Measurements from ENCODE around the gene SEMA6A.

Gene SEMA6A

DNA sequence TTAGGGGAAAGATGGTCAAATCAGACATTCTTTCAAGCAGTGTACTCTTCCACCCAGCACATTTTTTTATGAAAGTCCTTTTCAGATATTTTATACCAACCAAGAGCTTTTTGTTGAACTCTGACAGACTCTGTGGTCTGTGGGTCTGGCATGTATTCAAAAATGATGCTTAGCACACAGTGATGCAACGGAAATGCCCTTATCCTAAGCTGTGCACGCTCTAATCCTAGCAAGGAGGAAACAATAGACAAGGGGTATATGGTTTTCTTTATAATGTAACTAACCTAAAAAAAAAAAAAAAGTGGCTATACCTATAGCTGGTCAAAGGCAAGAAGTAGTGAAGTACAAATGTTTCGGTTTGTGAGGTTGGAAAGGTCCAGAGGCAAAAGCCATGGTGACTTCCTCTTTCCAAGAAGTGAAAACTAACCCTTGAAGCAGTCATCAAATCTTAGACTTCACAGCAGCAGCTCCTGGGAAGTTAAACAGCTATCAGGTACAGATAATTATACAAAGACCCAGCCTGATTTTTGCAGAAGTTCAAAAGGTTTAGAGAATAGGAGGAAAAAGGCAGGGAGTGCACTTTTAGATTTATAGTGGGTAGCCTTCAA, 82.5 kb downstream of the SEMA6A start:
- H3K36me3 Mint-ChIP-seq (ENCODE audit: low read depth), result no peaks in the 10 kb centered on the region
- no peak overlapping the region for H3K4me3 Mint-ChIP-seq
- no peak overlapping the region for H3K27ac Mint-ChIP-seq
- no peaks in the 10 kb centered on the region for H3K9me3 Mint-ChIP-seq
- peaks cover 3% of the 10 kb centered on the region for H3K4me1 Mint-ChIP-seq (ENCODE audit: low read depth)
- H3K27me3 Mint-ChIP-seq (ENCODE audit: low read depth), result no peaks in the 10 kb centered on the region

DNA sequence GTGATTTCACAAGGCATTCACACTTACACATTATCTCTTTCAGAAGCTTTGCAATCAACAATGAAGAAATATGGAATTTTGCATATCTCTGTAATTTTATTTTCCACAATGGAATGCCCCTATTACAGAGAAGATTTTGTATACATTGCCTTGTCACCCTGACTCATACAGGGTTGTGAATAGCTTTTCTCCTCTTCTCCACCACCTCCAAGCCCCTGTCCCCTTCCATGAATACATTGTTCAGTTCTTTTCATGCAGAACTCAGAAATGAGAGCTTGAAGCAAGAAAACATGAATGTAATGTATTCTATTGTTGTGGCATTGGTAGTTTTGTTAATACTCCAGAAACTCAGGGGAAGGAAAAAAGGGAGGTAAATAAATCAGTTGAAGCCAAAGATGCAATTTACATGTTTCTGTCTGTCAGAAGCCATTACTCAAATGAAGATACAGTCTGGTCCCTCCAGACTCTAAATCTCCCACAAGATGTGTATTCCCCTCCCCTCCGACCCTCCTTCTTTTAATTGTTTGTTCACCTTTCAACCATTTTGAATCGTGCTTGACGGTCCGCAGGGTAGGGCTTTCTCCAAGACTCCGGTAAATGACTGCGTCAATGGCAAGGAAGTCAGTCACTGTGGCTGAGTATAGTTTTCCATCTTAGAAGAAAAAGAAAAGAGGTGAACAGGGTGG, 86.1 kb downstream of the SEMA6A start:
- no peak overlapping the region for H3K27ac Mint-ChIP-seq
- no peaks in the 10 kb centered on the region for H3K27me3 Mint-ChIP-seq (ENCODE audit: low read depth)
- H3K36me3 Mint-ChIP-seq (ENCODE audit: low read depth), result no peaks in the 10 kb centered on the region
- no peak overlapping the region for H3K4me3 Mint-ChIP-seq
- peaks cover 3% of the 10 kb centered on the region for H3K4me1 Mint-ChIP-seq (ENCODE audit: low read depth)
- H3K9me3 Mint-ChIP-seq, result no peaks in the 10 kb centered on the region

DNA sequence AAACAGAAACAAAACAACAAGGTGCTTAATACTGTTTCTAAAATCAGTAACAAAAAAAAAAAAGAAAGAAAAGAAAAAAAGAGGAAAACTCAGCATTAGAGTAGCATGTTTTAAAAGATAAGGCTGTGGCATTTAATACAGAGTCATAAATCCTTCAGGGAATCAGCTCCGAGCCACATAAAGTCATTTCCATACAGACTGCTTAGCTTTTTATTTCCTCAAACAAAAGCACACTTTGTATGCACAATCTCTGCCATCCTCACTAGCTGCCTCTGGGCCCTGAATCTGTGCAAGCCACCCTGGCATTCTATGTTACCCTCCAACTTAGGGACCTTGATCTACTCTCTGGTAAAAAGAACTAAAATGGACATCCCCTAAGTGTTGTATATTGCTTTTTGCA, 87.6 kb downstream of the SEMA6A start:
- no peaks in the 10 kb centered on the region for H3K27me3 Mint-ChIP-seq (ENCODE audit: low read depth)
- peaks cover 1% of the 10 kb centered on the region for H3K4me1 Mint-ChIP-seq (ENCODE audit: low read depth)
- H3K36me3 Mint-ChIP-seq (ENCODE audit: low read depth), result no peaks in the 10 kb centered on the region
- H3K27ac Mint-ChIP-seq, result no peak overlapping the region
- no peak overlapping the region for H3K4me3 Mint-ChIP-seq
- H3K9me3 Mint-ChIP-seq, result no peaks in the 10 kb centered on the region

DNA sequence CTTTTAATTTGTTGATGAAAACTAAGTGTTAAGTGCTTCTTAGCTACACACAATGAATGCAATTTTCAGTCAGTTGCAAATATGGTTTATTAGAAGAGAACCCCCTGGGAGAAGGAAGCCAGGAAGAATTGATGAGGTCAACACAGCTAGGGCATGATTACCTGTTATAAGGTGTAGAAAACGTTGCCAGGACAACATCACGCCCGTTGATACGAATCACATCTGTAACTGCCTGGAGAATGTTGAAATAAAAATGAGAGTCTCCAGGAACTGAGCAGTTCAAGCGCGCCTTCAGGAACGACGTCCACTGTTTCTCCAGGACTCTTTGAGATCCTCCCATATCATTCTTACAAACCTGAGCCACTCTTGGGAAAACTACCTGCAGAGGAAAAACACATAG, 88.0 kb downstream of the SEMA6A start:
- no peak overlapping the region for H3K4me3 Mint-ChIP-seq
- no peaks in the 10 kb centered on the region for H3K4me1 Mint-ChIP-seq (ENCODE audit: low read depth)
- H3K9me3 Mint-ChIP-seq, result no peaks in the 10 kb centered on the region
- H3K27me3 Mint-ChIP-seq (ENCODE audit: low read depth), result no peaks in the 10 kb centered on the region
- no peaks in the 10 kb centered on the region for H3K36me3 Mint-ChIP-seq (ENCODE audit: low read depth)
- H3K27ac Mint-ChIP-seq, result no peak overlapping the region

DNA sequence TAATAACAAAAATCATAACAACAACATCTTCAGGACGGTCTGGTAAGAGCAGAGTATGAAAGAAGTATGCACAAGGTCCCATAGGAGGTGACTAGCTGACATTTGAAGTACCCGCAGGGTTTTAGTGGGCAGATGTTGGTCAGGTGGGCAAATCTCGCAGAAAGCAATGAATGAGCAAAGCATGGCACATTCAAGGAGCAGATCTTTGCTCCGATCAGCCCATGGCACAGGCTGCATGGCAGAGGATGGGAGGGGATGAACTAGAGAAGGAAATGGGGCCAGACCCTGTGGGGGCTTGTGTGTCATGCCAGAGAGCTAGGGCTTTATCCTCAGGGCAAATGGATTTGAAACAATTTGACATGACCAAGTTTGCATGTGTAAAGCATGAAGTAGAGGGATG, 90.0 kb downstream of the SEMA6A start:
- H3K36me3 Mint-ChIP-seq (ENCODE audit: low read depth), result no peaks in the 10 kb centered on the region

DNA sequence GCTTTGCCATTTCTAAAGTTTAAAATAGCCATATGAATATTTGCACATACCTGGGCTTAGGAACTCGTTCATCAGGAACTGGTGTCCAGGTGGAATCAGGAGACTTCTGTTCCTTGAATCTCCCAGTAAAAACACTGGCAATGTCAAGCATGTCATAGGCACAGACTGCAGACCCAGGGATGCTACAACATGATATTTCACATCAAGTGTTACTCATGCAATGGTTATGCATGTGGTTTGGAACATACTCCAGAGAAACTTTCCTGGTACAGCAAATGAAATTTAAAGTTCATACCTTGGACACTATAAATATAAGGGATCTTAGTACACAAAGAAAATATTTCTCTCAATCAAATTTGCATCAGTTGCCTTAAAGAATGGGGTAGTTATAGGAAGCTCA, 92.2 kb downstream of the SEMA6A start:
- no peaks in the 10 kb centered on the region for H3K4me1 Mint-ChIP-seq (ENCODE audit: low read depth)
- H3K4me3 Mint-ChIP-seq, result no peak overlapping the region
- no peak overlapping the region for H3K27ac Mint-ChIP-seq
- peaks cover 11% of the 10 kb centered on the region for H3K9me3 Mint-ChIP-seq
- no peaks in the 10 kb centered on the region for H3K36me3 Mint-ChIP-seq (ENCODE audit: low read depth)
- H3K27me3 Mint-ChIP-seq (ENCODE audit: low read depth), result no peaks in the 10 kb centered on the region

More for the DNA sequence above, 90.0 kb downstream of the SEMA6A start:
- Mint-ChIP-seq H3K27ac (no peak overlapping the region), H3K27me3 (ENCODE audit: low read depth) (no peaks in the 10 kb centered on the region), H3K4me1 (ENCODE audit: low read depth) (no peaks in the 10 kb centered on the region), H3K9me3 (no peaks in the 10 kb centered on the region), H3K4me3 (no peak overlapping the region)

DNA sequence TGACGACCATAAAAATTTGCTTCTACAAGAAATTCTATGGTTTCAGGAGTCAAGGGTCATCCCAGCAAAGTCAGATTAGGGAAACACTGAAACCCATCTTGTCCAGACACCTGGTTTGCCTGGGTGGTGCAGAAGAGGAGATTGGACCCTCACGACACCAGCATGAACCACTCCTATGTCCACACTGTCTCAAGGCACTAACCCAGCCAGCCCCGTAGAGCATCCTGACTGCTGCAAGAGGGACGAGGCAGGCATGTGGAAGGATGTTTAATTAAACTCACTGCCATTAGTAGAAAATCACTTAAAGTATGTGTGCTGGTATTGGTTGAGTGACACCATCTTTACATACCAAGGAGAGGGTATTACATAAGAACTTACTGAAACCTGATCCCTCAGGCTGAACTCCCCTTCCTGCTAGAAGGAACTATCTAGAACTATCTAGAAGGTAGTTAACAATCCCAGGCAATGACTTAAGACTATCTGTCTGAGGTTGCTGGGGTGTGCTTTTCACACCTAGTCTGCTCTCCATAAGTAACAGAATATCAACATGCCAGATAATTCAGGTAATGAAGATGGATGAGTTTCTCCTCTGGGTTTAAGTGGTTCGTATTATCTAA, 93.6 kb downstream of the SEMA6A start:
- Mint-ChIP-seq H3K9me3 (peaks cover 13% of the 10 kb centered on the region), H3K27ac (no peak overlapping the region), H3K4me1 (ENCODE audit: low read depth) (no peaks in the 10 kb centered on the region), H3K4me3 (no peak overlapping the region), H3K27me3 (ENCODE audit: low read depth) (no peaks in the 10 kb centered on the region), H3K36me3 (ENCODE audit: low read depth) (no peaks in the 10 kb centered on the region)

DNA sequence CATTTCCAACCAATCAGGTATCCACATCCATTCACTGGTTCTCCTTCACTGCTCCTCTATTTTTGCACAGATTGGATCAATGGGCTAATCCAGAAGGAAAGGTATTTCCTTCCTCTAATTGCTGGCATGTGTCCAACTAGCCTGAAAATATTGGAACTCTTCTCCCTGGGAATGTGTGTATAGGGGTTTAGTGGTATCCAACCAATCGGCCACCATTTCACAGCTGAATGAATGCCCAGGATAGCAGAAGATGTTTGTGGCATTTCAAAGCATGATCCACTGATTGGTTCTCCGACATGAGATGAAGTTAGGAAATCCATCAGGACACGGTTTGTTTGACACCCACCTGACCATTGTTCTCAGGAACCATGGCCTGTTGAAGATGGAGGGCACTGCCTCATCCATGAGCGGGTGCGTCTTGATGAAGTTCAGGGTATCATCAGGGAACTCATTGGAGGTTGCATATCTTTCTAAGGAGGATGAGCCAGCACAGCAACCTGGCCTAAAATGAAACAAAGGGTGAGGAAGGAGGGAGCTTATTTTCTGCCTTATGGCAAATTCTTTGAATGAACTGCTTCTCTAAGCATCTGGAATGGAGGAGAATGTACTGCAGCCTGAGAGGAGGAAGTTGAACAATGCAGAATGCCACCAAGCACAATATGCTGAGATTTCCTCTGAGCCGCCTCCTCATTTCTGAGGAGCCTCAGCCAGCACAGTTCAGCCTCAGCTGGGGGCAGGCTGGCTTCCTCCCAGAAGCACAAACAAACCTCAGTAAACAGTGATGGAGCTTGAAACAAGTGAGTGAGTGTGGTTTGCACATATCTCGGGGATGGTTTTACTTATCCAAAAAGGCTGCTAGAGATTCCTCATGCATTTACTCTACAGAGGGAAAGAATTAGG, 94.6 kb downstream of the SEMA6A start:
- no peaks in the 10 kb centered on the region for H3K36me3 Mint-ChIP-seq (ENCODE audit: low read depth)
- no peaks in the 10 kb centered on the region for H3K4me1 Mint-ChIP-seq (ENCODE audit: low read depth)
- peaks cover 18% of the 10 kb centered on the region for H3K9me3 Mint-ChIP-seq
- H3K4me3 Mint-ChIP-seq, result no peak overlapping the region
- H3K27ac Mint-ChIP-seq, result no peak overlapping the region
- no peaks in the 10 kb centered on the region for H3K27me3 Mint-ChIP-seq (ENCODE audit: low read depth)

DNA sequence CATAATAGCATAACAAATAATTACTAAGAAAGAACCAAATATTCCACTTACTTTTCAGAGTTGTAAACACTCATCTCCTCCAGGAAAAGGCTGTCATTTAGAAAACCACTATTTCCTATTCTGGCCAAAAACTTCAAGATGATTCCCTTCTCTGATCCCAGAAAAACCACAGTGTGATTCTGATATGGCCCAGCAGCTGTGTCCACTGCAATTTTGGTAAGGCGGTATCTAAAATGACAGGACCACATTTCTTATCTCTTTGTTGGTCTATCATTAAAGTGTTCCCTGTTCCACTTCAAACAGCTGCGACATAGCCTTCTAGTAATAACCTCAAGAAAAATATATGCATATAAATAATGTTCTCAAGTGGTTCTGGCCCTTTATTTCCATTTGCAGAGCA, 96.1 kb downstream of the SEMA6A start:
- Mint-ChIP-seq H3K27me3 (ENCODE audit: low read depth) (no peaks in the 10 kb centered on the region), H3K9me3 (peaks cover 18% of the 10 kb centered on the region), H3K4me1 (ENCODE audit: low read depth) (no peaks in the 10 kb centered on the region), H3K36me3 (ENCODE audit: low read depth) (no peaks in the 10 kb centered on the region), H3K4me3 (no peak overlapping the region), H3K27ac (no peak overlapping the region)

DNA sequence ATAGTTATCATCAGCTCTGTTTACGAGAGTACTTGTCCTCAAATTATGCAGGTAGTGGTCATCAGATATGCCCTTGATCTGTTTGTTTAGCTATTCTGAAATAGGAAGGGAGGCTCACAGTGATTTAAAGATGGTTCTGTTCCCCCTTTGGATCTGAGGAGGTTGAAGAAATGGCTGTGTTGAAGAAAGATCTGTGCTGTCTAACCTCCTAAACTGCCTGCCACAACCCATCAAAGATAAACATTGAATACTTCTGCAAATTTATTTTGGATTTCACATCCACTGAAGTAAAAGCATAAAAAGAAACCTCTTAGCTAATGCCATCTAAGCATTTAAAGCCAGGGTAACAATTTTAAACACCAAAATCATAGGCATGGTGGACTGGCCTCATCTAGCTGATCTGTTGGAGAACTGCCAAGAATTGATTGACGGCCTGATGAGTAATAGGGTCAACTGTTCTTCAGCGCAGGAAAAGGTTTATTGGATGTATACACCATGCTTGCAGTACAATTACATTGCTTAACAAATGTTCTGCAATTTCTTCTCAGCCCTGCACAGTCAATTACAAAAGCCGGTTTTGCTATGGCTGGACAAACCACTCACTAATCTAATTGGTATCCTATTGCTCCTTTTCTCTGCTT, 97.6 kb downstream of the SEMA6A start:
- peaks cover 18% of the 10 kb centered on the region for H3K9me3 Mint-ChIP-seq
- H3K27ac Mint-ChIP-seq, result no peak overlapping the region
- no peaks in the 10 kb centered on the region for H3K4me1 Mint-ChIP-seq (ENCODE audit: low read depth)
- H3K4me3 Mint-ChIP-seq, result no peak overlapping the region
- H3K36me3 Mint-ChIP-seq (ENCODE audit: low read depth), result no peaks in the 10 kb centered on the region
- H3K27me3 Mint-ChIP-seq (ENCODE audit: low read depth), result no peaks in the 10 kb centered on the region

DNA sequence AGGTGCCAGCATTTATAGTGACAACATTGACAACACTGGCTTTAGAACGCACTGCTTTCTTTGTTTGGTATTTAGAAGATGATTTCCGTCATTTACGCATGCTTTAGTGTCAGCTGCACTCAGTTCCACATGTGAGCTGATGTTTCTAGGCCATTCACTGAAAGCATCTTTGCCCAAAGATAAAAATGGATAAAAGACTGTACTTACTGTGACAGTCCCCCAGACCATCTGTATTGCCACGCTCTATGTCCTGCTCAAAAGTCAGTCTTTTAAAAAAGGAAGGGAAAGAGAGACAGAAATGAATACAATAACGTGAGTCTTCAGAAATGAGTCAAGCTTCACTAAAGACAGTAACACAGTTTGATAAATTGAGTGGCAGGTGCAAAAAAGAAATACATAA, 99.3 kb downstream of the SEMA6A start:
- Mint-ChIP-seq H3K27ac (no peak overlapping the region), H3K4me1 (ENCODE audit: low read depth) (no peaks in the 10 kb centered on the region), H3K36me3 (ENCODE audit: low read depth) (no peaks in the 10 kb centered on the region), H3K9me3 (peaks cover 18% of the 10 kb centered on the region), H3K27me3 (ENCODE audit: low read depth) (no peaks in the 10 kb centered on the region), H3K4me3 (no peak overlapping the region)

DNA sequence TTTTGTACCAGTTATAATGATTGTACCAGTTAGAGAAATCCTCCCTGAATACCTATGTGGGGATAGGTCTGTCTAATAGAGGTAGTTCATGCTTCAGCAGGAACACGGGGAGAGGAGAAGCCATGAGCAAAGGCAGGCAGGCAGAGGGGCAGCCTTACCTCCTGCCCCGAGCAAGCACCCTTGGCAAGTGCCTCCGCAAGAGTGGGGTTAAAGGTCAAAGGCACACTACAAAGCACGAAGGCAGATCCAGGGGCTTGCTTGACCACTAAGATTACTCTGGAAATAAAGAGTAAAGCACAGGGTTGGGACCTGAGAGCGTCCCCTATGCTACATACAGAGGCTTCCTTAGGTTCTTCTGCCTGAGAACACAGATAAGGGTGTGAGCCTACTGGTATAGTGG, 100.9 kb downstream of the SEMA6A start:
- Mint-ChIP-seq H3K27me3 (ENCODE audit: low read depth) (no peaks in the 10 kb centered on the region), H3K9me3 (peaks cover 19% of the 10 kb centered on the region), H3K4me3 (no peak overlapping the region), H3K4me1 (ENCODE audit: low read depth) (no peaks in the 10 kb centered on the region), H3K36me3 (ENCODE audit: low read depth) (no peaks in the 10 kb centered on the region), H3K27ac (no peak overlapping the region)

DNA sequence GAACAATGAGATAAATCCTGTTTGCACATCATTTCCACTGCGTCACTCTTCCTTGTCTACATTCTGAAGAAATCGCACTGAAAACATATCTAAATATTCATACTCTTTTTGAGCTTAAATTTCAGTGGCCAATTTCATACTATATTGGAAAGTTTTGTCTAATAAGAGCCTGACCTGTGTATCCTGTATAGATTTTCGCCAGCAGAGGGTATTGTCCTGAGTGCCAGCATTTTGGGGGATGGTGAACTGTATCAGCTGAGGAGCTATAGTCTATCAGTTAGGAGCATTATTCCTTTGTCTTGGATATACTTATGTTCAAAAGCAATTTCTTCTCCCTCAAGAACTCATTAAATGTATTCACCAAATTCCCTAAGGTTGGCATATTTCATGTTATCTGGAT, 102.3 kb downstream of the SEMA6A start:
- Mint-ChIP-seq H3K4me1 (ENCODE audit: low read depth) (no peaks in the 10 kb centered on the region), H3K4me3 (no peak overlapping the region), H3K27me3 (ENCODE audit: low read depth) (no peaks in the 10 kb centered on the region), H3K9me3 (peaks cover 13% of the 10 kb centered on the region), H3K36me3 (ENCODE audit: low read depth) (no peaks in the 10 kb centered on the region), H3K27ac (no peak overlapping the region)

DNA sequence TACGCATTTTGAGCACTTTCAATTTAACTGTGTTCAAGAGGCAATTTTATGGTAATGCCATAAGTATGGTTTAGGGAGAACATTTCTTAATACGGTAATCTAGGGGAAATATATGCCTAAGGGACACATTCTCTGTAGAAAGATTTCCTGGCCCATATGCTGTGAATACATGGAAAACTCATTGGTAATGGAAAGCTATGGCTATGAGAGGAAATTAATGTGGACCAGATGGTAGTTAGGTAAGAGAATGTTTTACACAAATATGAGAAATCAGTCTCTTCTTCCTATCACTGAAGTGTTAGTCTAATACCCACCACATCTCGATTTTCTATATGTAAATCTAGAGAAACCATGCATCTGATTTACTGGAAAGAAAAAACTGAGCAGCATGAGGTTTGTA, 105.0 kb downstream of the SEMA6A start:
- Mint-ChIP-seq H3K36me3 (ENCODE audit: low read depth) (no peaks in the 10 kb centered on the region), H3K27me3 (ENCODE audit: low read depth) (no peaks in the 10 kb centered on the region), H3K27ac (no peak overlapping the region), H3K4me1 (ENCODE audit: low read depth) (peaks cover 4% of the 10 kb centered on the region), H3K9me3 (peaks cover 7% of the 10 kb centered on the region), H3K4me3 (no peak overlapping the region)
